Stomach (tissue), 4 donors: ENCODE measurements around the gene SLC39A6.

ENCODE experiments used
- EP300 ChIP-seq: sonication (generic); formaldehyde crosslinking; IDR thresholded peaks from one replicate; pipeline ENCODE4 v1.6.1; 2017; ENCODE audit warnings: antibody characterized with exemption
- POLR2A ChIP-seq, 4 donors: fragments of 450-650 bp; IDR thresholded peaks; one replicate each; pipeline ENCODE4 v1.6.1; 2016; ENCODE audit warnings: antibody characterized with exemption in 4 of 4, control low read depth in 2 of 4, mild to moderate bottlenecking in 1 of 4, moderate library complexity in 1 of 4
- POLR2AphosphoS5 ChIP-seq, 3 donors: sonication (generic); formaldehyde crosslinking; IDR thresholded peaks; one replicate each; pipeline ENCODE4 v1.6.1; 2016; ENCODE audit warnings: antibody characterized with exemption in 3 of 3
- TF ChIP-seq, protein P1 (sequence below), 7 experiments: fragments of 450-650 bp in 4 of 7; fragments of 200-600 bp in 3 of 7; sonication (generic) in 3 of 7; IDR thresholded peaks; one replicate each; pipeline ENCODE4 v1.5.1; 2016 to 2019; ENCODE audit warnings: antibody characterized with exemption in 7 of 7, control low read depth in 2 of 7, mild to moderate bottlenecking in 1 of 7

DNA sequence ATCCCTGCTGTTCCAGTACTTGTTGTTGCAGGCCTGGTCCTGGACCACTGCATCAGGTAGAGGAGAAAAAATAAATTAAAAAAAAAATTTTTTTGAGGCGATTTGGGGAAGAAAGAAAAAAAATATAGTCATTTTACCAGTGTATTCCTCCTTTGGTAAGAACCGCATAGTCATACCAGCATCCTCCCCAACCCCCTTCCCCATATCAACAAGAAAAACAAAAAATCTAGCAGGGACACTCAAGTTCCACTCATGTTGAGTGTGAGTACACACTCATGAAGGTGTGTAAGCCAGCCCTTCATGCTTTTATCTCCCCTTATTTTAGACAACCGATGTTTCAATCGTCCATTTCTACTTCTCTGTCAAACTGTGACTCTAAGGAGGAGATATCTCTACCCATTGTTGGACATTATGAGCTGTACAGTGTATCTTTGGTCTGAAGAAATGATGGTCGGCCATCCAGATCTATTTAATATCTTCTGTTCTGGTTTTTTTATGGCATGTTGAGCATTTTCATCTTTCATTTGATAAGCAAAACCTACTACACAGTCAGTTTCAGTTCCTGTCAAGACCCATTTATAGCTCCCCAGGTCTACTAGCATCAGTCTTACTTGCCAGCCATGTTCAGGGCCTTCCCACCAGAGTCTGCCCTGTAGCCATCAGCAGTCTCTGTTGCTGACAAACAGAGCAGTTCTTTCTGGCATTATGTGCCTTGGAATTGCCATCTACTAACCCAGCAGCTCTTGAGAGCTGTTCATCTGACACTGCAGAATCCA, 20.6 kb upstream of the SLC39A6 start:
- TF ChIP-seq, protein P1, sequence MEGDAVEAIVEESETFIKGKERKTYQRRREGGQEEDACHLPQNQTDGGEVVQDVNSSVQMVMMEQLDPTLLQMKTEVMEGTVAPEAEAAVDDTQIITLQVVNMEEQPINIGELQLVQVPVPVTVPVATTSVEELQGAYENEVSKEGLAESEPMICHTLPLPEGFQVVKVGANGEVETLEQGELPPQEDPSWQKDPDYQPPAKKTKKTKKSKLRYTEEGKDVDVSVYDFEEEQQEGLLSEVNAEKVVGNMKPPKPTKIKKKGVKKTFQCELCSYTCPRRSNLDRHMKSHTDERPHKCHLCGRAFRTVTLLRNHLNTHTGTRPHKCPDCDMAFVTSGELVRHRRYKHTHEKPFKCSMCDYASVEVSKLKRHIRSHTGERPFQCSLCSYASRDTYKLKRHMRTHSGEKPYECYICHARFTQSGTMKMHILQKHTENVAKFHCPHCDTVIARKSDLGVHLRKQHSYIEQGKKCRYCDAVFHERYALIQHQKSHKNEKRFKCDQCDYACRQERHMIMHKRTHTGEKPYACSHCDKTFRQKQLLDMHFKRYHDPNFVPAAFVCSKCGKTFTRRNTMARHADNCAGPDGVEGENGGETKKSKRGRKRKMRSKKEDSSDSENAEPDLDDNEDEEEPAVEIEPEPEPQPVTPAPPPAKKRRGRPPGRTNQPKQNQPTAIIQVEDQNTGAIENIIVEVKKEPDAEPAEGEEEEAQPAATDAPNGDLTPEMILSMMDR (IDR thresholded peaks at IDR 0.05), result no peak
- TF ChIP-seq POLR2A (IDR thresholded peaks at IDR 0.05) (no peak), EP300 (no peak), POLR2AphosphoS5 (IDR thresholded peaks at IDR 0.05) (no peak)
